Activated CD8-positive, alpha-beta T cell treated with anti-CD3 and anti-CD28 coated beads, Interleukin-2, amount 10 ng/mL, durations not matched to agents 7 days and 5 days (primary cell): ENCODE results near the gene MBNL1. TPM values are rescaled to one million over a fixed set of nuclear protein-coding genes. Genes with fewer than 3 reads are reported as not detected.
"Not testable (repeated sequence)": the region's sequence is repeated elsewhere in the genome, so short reads cannot be mapped to it uniquely, and the experiment has no call there.

Experiments
- ATAC-seq: fragments of 150-1000 bp; cut with Tn5 transposase; one replicate; pipeline ENCODE4 v1.10.0; 2021; ENCODE audit warnings: moderate library complexity
- CTCF ChIA-PET: fragments of 350-600 bp; sonication (Branson Sonifier 250); formaldehyde crosslinking; loops from one replicate; lab custom pipeline; 2021; ENCODE audit warnings: antibody characterized with exemption; lab: Charles Lee
- POLR2A ChIA-PET: fragments of 350-600 bp; sonication (Branson Sonifier 250); formaldehyde crosslinking; loops from one replicate; lab custom pipeline; 2021; ENCODE audit warnings: antibody characterized with exemption; lab: Charles Lee
- DNase-seq: peaks from one replicate; pipeline ENCODE4 v3.0.0-alpha.2; 2020
- H3K27ac Mint-ChIP-seq: one replicate; pipeline ENCODE4 v1.8.0; 2021; ENCODE audit warnings: mild to moderate bottlenecking, mixed read lengths
- H3K27me3 Mint-ChIP-seq: one replicate; pipeline ENCODE4 v1.8.0; 2021; ENCODE audit warnings: low read depth, mixed read lengths
- H3K36me3 Mint-ChIP-seq: one replicate; pipeline ENCODE4 v1.8.0; 2021; ENCODE audit warnings: low read depth, mixed read lengths
- H3K4me1 Mint-ChIP-seq: one replicate; pipeline ENCODE4 v1.8.0; 2021; ENCODE audit warnings: low read depth, mixed read lengths
- H3K4me3 Mint-ChIP-seq: one replicate; pipeline ENCODE4 v1.8.0; 2021; ENCODE audit warnings: mild to moderate bottlenecking, mixed read lengths
- H3K9me3 Mint-ChIP-seq: one replicate; pipeline ENCODE4 v1.8.0; 2022; ENCODE audit warnings: mixed read lengths; ENCODE audit not compliant: insufficient read depth
- total RNA-seq, 2 experiments: library from RNA; stranded (reverse); gene quantifications; one replicate each; pipeline ENCODE4 v1.2.3, GENCODE V29; 2021

The MBNL1 gene
- total RNA-seq, 2 experiments from 2014 or later: 469 to 504 TPM

DNA sequence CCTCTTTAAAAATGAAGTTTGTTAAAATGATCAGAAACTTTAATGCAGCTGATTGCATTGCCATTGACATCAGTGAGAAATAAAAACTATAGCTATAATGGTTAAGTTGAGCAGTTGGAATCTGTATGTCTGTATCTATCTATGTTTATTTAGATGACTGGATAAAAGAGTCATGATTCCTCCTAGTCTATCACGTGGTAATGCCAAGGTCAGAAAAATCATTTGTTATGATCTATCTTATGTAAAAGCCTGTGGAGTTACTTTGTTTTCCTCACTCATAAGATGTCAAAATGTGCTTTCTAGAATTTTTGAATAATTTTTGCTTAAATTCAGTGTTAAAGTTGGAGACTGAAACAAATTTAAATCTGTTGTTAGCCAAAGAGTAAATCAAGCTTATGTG, 63.3 kb downstream of the MBNL1 start:
- peak overlapping the region; percentile 15 for H3K27ac Mint-ChIP-seq
- CTCF ChIA-PET: interaction anchor here (1.1 to 2.0 kb wide), 4 partner anchors 8 to 260 kb away, joined by 3 to 9 read pairs (median 4); no protein-coding TSS in a partner anchor
- ATAC-seq (no peak), DNase-seq (no peak)
- H3K4me1 Mint-ChIP-seq: peaks cover 71% of the 10 kb centered on the region
- H3K36me3 Mint-ChIP-seq: peaks cover 68% of the 10 kb centered on the region
- POLR2A ChIA-PET: interaction anchor here (0.6 to 1.2 kb wide), 2 partner anchors 14 to 273 kb away, joined by 3 read pairs; no protein-coding TSS in a partner anchor
- H3K9me3 Mint-ChIP-seq: no peaks in the 10 kb centered on the region
- peak overlapping the region; percentile 3 for H3K4me3 Mint-ChIP-seq
- H3K27me3 Mint-ChIP-seq: no peaks in the 10 kb centered on the region

DNA sequence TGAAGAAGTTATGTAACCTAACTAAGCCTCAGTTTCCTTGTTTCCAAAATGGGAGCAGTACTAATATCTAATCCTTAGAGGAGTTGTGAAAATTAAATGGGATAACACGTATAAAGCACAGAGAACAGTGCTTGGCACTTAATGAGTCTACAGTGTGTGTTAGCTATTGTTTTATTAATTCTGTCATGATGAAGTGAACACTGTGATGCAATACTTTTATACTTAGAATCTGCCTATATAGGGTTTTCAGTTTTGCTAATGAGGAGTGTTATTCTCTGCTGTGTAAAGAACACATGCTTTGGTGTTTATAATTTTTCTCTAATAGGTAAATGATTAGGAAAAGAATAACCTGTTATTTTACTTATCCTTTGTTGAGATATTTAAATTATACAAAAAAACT, 65.2 kb downstream of the MBNL1 start:
- H3K27me3 Mint-ChIP-seq: no peaks in the 10 kb centered on the region
- H3K36me3 Mint-ChIP-seq: peaks cover 71% of the 10 kb centered on the region
- ATAC-seq (no peak), DNase-seq (no peak)
- H3K4me3 Mint-ChIP-seq: no peak overlapping the region
- ChIA-PET POLR2A (no interaction called here), CTCF (no interaction called here)
- H3K27ac Mint-ChIP-seq: no peak overlapping the region
- H3K9me3 Mint-ChIP-seq: no peaks in the 10 kb centered on the region
- peaks cover 70% of the 10 kb centered on the region for H3K4me1 Mint-ChIP-seq

DNA sequence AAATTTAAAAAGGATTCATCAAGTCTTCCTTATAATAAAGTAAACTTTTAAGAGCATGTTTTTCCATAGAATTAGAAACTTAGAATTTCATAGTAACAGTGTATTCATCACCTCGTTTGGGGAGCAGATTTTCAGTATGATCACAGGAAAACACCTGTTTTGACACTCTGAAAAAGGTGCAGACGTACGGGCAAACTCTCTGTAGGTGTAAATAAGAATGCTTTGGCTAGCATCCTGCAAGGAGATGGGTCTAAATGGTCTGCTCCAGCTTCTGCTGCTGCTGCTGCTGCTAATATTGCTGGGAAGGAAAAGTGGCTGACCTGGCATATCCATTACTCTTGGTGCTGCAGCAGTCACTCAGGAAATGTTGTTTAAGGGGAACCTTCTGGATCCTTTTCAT, 66.0 kb downstream of the MBNL1 start:
- H3K9me3 Mint-ChIP-seq: no peaks in the 10 kb centered on the region
- DNase-seq (no peak), ATAC-seq (no peak)
- H3K4me3 Mint-ChIP-seq: no peak overlapping the region
- ChIA-PET CTCF (no interaction called here), POLR2A (no interaction called here)
- peak overlapping the region; percentile 24 for H3K27ac Mint-ChIP-seq
- peaks cover 66% of the 10 kb centered on the region for H3K4me1 Mint-ChIP-seq
- peaks cover 72% of the 10 kb centered on the region for H3K36me3 Mint-ChIP-seq
- H3K27me3 Mint-ChIP-seq: no peaks in the 10 kb centered on the region

DNA sequence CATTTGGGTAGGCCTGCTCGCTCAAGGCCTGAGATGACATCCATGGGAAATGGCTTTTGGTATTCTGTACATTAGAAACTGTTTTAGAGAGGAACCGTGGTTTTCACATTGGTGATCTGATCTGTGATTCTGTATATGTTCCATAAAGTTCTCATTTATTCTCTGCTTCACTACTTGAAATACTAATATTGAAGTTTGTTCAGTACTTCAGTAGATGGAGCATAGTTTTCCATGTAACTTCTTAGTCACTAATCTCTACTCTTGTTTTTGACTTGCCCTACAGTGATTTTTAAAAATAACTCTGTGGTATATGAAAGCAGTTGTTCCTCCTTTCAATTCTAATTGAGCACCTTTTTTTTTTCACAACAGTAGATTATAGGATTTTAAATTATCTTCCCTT, 66.5 kb downstream of the MBNL1 start:
- POLR2A ChIA-PET: no interaction called here
- peak; percentile 20 for ATAC-seq

DNA sequence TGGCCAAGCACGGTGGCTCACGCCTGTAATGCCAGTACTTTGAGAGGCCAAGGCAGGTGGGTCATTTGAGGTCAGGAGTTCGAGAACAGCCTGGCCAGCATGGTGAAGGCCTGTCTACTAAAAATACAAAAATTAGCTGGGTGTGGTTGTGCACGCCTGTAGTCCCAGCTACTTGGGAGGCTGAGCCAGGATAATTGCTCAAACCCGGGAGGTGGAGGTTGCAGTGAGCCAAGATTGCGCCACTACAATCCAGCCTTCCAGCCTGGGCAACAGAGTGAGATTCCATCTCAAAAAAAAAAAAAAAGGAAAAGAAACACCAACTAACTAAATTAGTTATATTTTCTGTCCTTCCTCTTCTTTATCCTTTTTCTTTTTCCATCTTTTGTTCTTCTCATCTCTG, 68.6 kb downstream of the MBNL1 start:
- CTCF ChIA-PET: interaction anchor here (0.9 kb wide), 1 partner anchor 10 kb away, joined by 3 read pairs; no protein-coding TSS in a partner anchor
- Mint-ChIP-seq H3K27ac (peak overlapping the region; percentile 65), H3K36me3 (peaks cover 67% of the 10 kb centered on the region), H3K4me1 (peaks cover 57% of the 10 kb centered on the region)
- ATAC-seq, H3K4me3 Mint-ChIP-seq, H3K27me3 Mint-ChIP-seq, DNase-seq, POLR2A ChIA-PET, H3K9me3 Mint-ChIP-seq: not testable (repeated sequence)

More for the DNA sequence above, 66.5 kb downstream of the MBNL1 start:
- peaks cover 69% of the 10 kb centered on the region for H3K4me1 Mint-ChIP-seq
- H3K36me3 Mint-ChIP-seq: peaks cover 74% of the 10 kb centered on the region
- no peak for DNase-seq
- no peak overlapping the region for H3K4me3 Mint-ChIP-seq
- H3K9me3 Mint-ChIP-seq: no peaks in the 10 kb centered on the region
- H3K27me3 Mint-ChIP-seq: no peaks in the 10 kb centered on the region
- CTCF ChIA-PET: no interaction called here
- H3K27ac Mint-ChIP-seq: no peak overlapping the region

DNA sequence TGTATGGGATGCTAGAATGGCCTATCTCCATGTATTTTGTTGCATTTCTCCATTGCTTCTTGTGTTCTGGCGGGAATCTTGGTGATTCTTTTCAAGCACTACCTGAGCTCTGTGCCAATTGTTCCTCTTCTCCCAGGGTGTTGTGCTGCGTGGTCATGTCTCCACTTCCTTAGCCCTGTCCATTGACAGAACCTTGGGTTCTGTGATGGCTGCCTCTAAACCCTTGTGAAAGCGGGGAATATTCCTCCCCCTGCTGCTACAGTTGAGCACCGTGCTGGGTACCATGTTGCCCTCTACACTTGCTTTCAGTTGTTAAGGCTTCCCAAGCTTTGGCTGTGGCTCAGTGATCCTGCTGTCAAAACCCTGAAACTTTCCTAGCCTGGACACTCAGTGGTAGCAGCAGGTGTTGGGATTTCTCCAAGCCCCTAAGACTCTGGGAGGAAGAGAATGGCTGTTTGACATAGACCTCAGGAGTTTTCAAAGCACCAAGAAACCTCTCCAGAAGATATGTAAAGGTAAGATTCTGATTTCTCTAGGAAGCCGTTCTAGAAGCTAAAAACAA, 69.5 kb downstream of the MBNL1 start:
- ChIA-PET CTCF (no interaction called here), POLR2A (no interaction called here)
- Mint-ChIP-seq H3K36me3 (peaks cover 66% of the 10 kb centered on the region), H3K9me3 (no peaks in the 10 kb centered on the region), H3K27ac (no peak overlapping the region), H3K4me1 (peaks cover 54% of the 10 kb centered on the region), H3K27me3 (no peaks in the 10 kb centered on the region), H3K4me3 (no peak overlapping the region)
- ATAC-seq (no peak), DNase-seq (no peak)

DNA sequence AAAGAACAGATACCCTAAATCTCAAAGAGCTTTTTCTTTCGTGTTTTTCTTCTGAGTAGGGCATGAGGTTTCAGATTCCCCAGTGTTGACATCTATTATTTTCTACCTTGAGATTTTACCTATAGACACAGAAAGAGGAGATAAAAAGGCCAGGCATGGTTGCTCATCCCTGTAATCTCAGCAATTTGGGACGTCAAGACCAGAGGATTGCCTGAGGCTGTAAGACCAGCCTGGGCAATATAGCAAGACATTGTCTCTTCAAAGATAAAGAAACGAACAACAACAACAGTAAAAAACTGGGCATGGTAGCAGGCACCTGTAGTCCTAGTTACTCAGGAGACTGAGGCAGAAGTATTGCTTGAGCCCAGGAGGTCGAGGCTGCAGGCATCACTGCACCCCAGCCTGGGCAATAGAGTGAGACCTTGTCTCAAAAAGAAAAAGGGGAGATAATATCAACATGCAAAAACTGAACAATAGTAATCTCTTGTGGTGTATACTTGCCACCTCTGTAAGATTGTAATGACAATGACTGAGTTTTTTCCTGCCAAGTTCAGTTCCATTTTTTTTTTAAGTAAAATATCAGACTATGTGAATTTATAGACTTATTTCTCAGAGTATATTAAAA, 71.3 kb downstream of the MBNL1 start:
- ATAC-seq: no peak
- Mint-ChIP-seq H3K27me3 (no peaks in the 10 kb centered on the region), H3K36me3 (peaks cover 67% of the 10 kb centered on the region), H3K27ac (peak overlapping the region; percentile 24), H3K4me1 (peaks cover 46% of the 10 kb centered on the region), H3K9me3 (no peaks in the 10 kb centered on the region), H3K4me3 (no peak overlapping the region)
- DNase-seq: no peak
- CTCF ChIA-PET: interaction anchor here (0.7 kb wide), 1 partner anchor 243 kb away, joined by 3 read pairs; no protein-coding TSS in a partner anchor
- POLR2A ChIA-PET: no interaction called here

DNA sequence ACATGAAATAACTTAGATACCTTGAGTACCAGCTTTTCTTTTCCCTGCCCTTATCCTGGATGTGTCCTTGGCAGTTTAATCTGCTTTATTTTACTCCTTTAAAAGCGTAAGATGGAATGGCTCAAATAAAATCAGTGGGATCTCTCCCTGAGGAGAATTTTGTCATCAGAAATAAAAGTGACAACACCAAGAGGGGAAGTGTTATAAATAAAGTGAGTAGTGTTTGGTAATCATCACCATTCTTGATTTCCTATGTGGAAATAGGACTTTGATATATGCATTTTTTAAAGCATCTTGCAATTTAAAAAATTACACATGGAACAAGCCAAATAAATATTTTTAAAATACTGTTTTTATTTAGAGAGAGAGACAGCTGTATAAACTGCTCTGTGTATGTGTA, 76.5 kb downstream of the MBNL1 start:
- CTCF ChIA-PET: no interaction called here
- peaks cover 25% of the 10 kb centered on the region for H3K4me1 Mint-ChIP-seq

DNA sequence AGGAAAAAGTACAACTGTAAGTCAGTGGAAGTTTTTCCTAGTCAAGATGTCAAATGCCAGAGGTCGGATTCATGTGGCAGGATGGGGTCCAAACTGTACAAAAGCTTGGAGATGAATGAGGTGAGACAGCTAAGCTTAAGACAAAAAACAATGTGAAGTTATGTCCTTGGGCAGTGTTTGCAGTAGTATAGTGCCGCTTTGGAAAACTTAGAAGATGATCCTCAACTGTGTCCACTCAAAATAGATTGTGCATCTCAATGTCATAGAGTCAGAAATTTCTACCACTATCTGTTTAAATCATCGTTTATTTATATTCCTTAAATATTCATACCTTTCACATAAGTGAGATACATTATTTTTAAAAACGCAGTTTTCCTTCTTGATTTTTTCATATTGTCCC, 77.3 kb downstream of the MBNL1 start:
- H3K9me3 Mint-ChIP-seq: no peaks in the 10 kb centered on the region
- POLR2A ChIA-PET: interaction anchor here (0.9 kb wide), 1 partner anchor 14 kb away, joined by 3 read pairs; no protein-coding TSS in a partner anchor

More for the DNA sequence above, 76.5 kb downstream of the MBNL1 start:
- DNase-seq (no peak), ATAC-seq (no peak)
- POLR2A ChIA-PET: interaction anchor here (0.9 kb wide), 1 partner anchor 13 kb away, joined by 3 read pairs; no protein-coding TSS in a partner anchor
- no peak overlapping the region for H3K27ac Mint-ChIP-seq
- no peak overlapping the region for H3K4me3 Mint-ChIP-seq
- H3K27me3 Mint-ChIP-seq: no peaks in the 10 kb centered on the region
- H3K36me3 Mint-ChIP-seq: peaks cover 49% of the 10 kb centered on the region
- H3K9me3 Mint-ChIP-seq: no peaks in the 10 kb centered on the region

DNA sequence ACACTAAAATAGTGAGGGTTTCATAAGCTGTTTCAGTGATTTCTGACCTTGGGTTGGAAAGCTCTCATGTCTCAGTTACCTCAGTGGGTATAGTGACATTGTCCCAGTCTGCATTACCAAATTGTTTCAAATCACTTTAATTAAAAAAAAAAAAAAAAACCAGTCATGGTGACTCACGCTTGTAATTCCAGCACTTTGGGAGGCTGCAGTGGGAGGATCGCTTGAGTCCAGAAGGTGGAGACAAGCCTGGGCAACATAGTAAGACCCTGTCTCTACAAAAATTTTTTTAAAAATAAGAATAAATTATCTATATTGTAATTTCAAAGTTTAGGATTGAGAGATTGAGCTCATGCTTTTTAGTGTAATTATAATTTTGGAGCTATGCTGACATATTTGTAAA, 78.0 kb downstream of the MBNL1 start:
- H3K27ac Mint-ChIP-seq: no peak overlapping the region
- H3K36me3 Mint-ChIP-seq: peaks cover 47% of the 10 kb centered on the region
- peaks cover 31% of the 10 kb centered on the region for H3K4me1 Mint-ChIP-seq
- ChIA-PET CTCF (interaction anchor here (1.1 kb wide), 1 partner anchor 10 kb away, joined by 4 read pairs; no protein-coding TSS in a partner anchor), POLR2A (no interaction called here)
- DNase-seq (no peak), ATAC-seq (no peak)
- H3K4me3 Mint-ChIP-seq: no peak overlapping the region
- H3K27me3 Mint-ChIP-seq: no peaks in the 10 kb centered on the region
- no peaks in the 10 kb centered on the region for H3K9me3 Mint-ChIP-seq

More for the DNA sequence above, 77.3 kb downstream of the MBNL1 start:
- Mint-ChIP-seq H3K27ac (no peak overlapping the region), H3K36me3 (peaks cover 46% of the 10 kb centered on the region), H3K4me1 (peaks cover 26% of the 10 kb centered on the region), H3K4me3 (no peak overlapping the region), H3K27me3 (no peaks in the 10 kb centered on the region)
- CTCF ChIA-PET: interaction anchor here (1.1 kb wide), 1 partner anchor 9 kb away, joined by 4 read pairs; no protein-coding TSS in a partner anchor
- DNase-seq (no peak), ATAC-seq (no peak)

DNA sequence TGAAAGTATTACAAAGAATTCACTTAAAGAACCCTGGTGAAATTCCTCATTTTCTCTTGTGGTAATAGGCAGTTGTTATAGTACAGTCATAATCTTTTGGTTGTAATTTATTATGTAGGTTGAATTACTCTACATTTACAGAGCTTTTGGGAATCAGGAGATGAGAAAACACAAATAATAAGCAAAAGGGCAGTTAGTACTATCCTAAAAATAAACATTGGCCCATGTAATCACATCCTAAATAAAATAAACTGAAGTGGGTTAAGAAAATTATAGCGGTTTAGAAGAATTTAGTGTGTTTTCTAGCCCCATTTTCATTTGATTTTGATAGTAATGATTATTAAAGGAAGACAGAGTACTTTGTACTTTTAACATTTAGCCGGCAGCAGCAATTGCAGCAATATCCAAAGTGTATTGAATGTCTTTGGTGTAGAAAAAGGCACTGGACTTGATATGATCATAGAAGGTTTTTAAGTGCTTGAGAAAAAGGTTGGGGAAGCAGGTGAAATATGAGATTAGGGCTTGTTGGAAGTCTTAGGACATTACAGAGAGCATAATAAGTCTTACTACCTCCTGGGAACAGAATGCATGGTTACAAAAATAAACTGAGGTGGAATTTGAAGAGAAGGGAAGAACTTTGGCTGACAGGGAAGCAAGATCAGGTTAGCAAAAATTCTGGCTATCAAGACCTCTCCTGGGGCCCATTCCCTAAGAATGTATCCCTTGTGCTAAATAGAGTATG, 79.9 kb downstream of the MBNL1 start:
- peaks cover 32% of the 10 kb centered on the region for H3K4me1 Mint-ChIP-seq
- no peak overlapping the region for H3K4me3 Mint-ChIP-seq
- ChIA-PET CTCF (no interaction called here), POLR2A (no interaction called here)
- no peaks in the 10 kb centered on the region for H3K27me3 Mint-ChIP-seq
- no peak for DNase-seq
- no peak overlapping the region for H3K27ac Mint-ChIP-seq
- H3K9me3 Mint-ChIP-seq: no peaks in the 10 kb centered on the region
- H3K36me3 Mint-ChIP-seq: peaks cover 46% of the 10 kb centered on the region
- no peak for ATAC-seq

DNA sequence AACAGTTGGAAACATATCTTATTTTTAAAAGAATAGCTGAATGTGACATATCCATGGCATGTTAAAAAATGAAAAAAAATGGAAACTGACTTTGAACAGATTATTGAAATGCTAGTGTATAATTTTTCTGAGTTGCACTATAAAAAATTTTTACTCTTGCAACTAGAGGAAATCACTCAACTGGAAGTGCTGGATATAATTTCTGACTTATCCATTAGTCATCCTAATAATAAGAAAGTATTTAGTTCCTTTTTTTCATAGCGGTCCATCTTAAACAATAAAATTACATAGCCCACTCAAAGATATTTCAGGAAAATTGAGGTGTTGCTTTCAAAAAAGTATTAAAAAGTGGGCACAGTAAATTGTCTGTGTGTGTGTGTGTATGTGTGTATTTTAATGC, 80.7 kb downstream of the MBNL1 start:
- Mint-ChIP-seq H3K27me3 (no peaks in the 10 kb centered on the region), H3K9me3 (no peaks in the 10 kb centered on the region), H3K36me3 (peaks cover 48% of the 10 kb centered on the region), H3K4me1 (peaks cover 35% of the 10 kb centered on the region), H3K27ac (no peak overlapping the region), H3K4me3 (no peak overlapping the region)
- POLR2A ChIA-PET: no interaction called here
- CTCF ChIA-PET: no interaction called here
- ATAC-seq (no peak), DNase-seq (no peak)
